NB4 (cell line): ENCODE measurements around the gene YES1.
A peak's percentile ranks its signal among the peaks of the same experiment; 100 is the strongest.
"Not testable (repeated sequence)": the region's sequence is repeated elsewhere in the genome, so short reads cannot be mapped to it uniquely, and the experiment has no call there.

Experiments
- DNase-seq: peaks from one replicate; pipeline ENCODE4 v3.0.0; 2010; ENCODE audit warnings: low read depth
- H3K4me3 ChIP-seq: one replicate; pipeline ENCODE4 v1.5.1; 2011; ENCODE audit warnings: mild to moderate bottlenecking, low read depth, low read length, moderate library complexity
- CTCF ChIP-seq: IDR thresholded peaks from one replicate; pipeline ENCODE4 v1.5.1; 2012; ENCODE audit warnings: low read depth, low read length
- MAX ChIP-seq: IDR thresholded peaks from 2 replicates; pipeline ENCODE4 v1.6.1; 2011; ENCODE audit warnings: low read depth, low read length
- MYC ChIP-seq: IDR thresholded peaks from 2 replicates; pipeline ENCODE4 v1.6.1; 2011; ENCODE audit warnings: low read depth, low read length
- POLR2A ChIP-seq: IDR thresholded peaks from 2 replicates; pipeline ENCODE4 v1.6.1; 2011; ENCODE audit warnings: mild to moderate bottlenecking; ENCODE audit not compliant: insufficient read length; ENCODE audit errors: extremely low read depth

The YES1 gene

GRCh38 chr18:692824-693223 is 119.2 kb downstream of the YES1 start:
- no peak overlapping the region for H3K4me3 ChIP-seq
- no peak for DNase-seq
- TF ChIP-seq MYC: no peak
- no peak for TF ChIP-seq MAX
- no peak for TF ChIP-seq POLR2A
- no peak for TF ChIP-seq CTCF

- TF ChIP-seq CTCF (no peak), MAX (no peak), POLR2A (no peak), MYC (no peak)
- no peak for DNase-seq
- no peak overlapping the region for H3K4me3 ChIP-seq
These were observed 123.7 kb downstream of the YES1 start for GRCh38 chr18:688323-688722.

- DNase-seq: peak; percentile 31
- no peak for TF ChIP-seq MYC
- no peak for TF ChIP-seq CTCF
- no peak for TF ChIP-seq MAX
- no peak for TF ChIP-seq POLR2A
- no peak overlapping the region for H3K4me3 ChIP-seq
These were observed 125.5 kb downstream of the YES1 start for GRCh38 chr18:686339-687111.

- TF ChIP-seq POLR2A (no peak), CTCF (no peak), MAX (no peak), MYC (no peak)
- H3K4me3 ChIP-seq: no peak overlapping the region
- DNase-seq: no peak
These were observed 126.6 kb downstream of the YES1 start for GRCh38 chr18:685438-685837.

GRCh38 chr18:683531-683930 is 128.5 kb downstream of the YES1 start:
- no peak for DNase-seq
- TF ChIP-seq POLR2A (no peak), CTCF (no peak)
- no peak overlapping the region for H3K4me3 ChIP-seq

GRCh38 chr18:682833-683232 is 129.2 kb downstream of the YES1 start:
- no peak overlapping the region for H3K4me3 ChIP-seq
- no peak for DNase-seq
- TF ChIP-seq POLR2A (no peak), MAX (no peak), CTCF (no peak), MYC (no peak)

GRCh38 chr18:682416-682815 is 129.6 kb downstream of the YES1 start:
- not testable (repeated sequence) for H3K4me3 ChIP-seq, DNase-seq
